ENCODE measurements around the gene KY.

GRCh38 chr3:134650431-134651346, at the start of gene KY:
- TF ChIP-seq POLR2AphosphoS5 (IDR thresholded peaks at IDR 0.05; ENCODE audit: low read depth, low read length) (no peak), POLR2A (IDR thresholded peaks at IDR 0.05; ENCODE audit: low read depth, low read length) (no peak), TAF1 (IDR thresholded peaks at IDR 0.05; ENCODE audit: borderline replicate concordance, low read depth, low read length) (no peak)
